ENCODE data around the gene BSN.
"Not testable (repeated sequence)": the region's sequence is repeated elsewhere in the genome, so short reads cannot be mapped to it uniquely, and the experiment has no call there.

Gene BSN

DNA sequence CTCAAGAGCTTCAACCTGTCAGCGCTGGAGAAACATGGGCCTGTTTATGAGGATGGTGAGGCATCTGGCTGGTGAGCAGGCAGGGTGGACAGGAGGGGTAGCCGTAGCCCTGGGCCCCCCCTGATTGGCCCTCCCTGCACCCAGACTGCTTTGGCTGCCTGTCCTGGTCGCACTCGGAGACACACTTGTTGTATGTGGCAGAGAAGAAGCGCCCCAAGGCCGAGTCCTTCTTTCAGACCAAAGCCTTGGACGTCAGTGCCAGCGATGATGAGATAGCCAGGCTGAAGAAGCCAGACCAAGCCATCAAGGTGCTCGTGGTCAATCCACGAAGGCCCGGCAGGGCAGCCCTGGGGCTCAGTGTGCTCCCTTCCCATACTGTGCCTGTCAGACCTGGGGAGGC lies 121.6 kb downstream of the BSN start:
- DNase-seq: no peak

DNA sequence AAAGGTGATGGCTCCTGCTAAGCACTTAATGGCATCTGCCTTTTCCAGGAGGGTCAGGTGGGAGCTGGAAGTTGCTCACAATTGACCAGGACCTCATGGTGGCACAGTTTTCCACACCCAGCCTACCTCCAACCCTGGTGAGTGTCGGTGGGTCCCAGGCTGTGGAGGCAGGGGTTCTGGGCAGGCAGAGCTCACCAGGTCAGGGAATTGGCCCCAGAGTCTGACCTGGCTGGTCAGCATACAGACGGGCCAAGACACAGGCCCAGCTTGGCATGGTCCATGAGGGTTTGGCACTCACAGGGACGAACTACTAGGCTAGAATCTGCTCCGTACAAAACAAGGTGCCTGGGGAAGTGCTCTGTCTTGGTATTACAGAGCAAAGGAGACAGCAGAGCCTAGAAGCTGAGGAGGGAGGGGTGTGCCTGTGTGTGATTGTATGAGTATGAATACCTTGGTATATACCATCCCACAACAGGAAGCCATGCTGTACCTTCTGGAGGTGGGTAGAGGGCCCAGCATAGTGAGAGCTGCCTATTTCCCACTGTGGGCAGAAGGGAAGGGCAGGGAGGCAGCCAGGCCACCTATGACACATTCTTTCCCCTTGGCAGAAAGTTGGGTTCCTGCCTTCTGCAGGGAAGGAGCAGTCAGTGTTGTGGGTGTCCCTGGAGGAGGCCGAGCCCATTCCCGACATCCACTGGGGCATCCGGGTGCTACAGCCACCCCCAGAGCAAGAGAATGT lies 126.4 kb downstream of the BSN start:
- no peak for DNase-seq

DNA sequence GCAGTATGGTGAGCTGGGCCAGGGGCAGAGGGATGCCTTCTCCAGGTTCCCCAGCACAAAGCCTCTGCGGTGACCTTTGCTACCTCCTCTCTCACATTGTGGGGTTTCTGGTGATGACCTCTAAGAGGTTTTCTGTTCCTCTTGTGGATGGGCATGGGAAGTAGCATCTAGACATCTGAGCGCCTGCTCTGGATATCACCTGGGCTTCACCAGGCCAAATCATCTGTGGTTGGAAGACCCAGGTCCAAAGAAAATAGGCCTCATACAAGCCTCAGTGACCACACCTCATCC lies 126.9 kb downstream of the BSN start:
- no peak for DNase-seq

DNA sequence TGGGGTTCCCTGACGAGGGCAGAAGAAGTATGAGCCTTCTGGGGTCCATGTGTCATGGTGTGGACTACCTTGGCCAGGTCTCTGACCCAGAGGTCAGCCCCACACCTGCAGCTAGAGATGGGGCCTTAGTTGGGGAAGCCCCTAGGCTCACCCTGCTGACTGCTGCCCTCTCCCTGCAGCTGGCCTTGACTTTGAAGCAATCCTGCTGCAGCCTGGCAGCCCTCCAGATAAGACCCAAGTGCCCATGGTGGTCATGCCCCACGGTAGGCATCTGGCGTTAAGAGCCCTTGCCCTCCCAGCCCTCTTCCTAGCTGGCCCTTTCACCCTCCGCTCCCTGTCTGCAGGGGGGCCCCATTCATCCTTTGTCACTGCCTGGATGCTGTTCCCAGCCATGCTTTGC lies 127.3 kb downstream of the BSN start:
- no peak for DNase-seq

- no peak for DNase-seq
These were observed 128.9 kb downstream of the BSN start for GRCh38 chr3:49683162-49683561.

DNA sequence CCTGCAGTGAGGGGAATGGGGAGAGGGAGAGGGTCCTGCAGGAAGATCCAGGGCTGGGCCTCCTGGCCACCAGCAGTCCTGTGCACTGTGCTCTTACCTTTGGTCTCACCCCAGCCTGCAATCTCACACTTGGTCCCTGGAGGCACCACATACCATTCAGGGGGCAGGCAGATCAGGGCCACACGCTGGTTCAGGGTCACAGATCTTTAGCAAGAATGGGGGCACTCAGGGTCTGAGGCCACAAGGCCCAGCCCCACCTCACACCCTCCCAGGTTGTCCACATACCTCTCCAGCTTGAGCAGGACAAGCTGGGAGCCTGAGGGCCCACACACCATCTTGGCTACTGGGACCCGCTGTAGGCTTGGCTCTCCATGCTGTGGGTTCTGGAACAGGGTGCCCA lies 130.2 kb downstream of the BSN start:
- DNase-seq: not testable (repeated sequence)

- DNase-seq: not testable (repeated sequence)
These were observed 130.8 kb downstream of the BSN start for GRCh38 chr3:49685103-49685502.

- DNase-seq: not testable (repeated sequence)
These were observed 131.6 kb downstream of the BSN start for GRCh38 chr3:49685846-49686245.

DNA sequence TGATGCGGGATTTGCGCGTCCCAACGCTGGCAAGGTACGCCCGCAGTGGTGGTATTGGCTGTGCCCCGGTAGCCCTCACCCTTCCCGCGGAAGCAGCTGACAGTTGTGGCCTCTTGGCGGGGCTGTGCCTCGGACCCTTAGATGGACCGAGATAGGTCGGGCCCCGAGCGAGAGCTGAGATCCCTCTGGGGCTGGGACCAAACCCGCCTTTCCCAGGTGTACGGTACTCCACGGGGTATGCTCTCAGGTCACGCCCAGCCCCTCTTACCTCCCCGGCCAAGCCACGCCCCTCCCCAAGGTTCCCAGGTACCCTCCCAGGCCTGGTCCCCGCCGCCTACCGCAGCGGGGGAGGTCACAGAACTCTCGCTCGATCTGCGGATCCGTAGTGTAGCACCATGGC lies 132.1 kb downstream of the BSN start:
- not testable (repeated sequence) for DNase-seq

DNA sequence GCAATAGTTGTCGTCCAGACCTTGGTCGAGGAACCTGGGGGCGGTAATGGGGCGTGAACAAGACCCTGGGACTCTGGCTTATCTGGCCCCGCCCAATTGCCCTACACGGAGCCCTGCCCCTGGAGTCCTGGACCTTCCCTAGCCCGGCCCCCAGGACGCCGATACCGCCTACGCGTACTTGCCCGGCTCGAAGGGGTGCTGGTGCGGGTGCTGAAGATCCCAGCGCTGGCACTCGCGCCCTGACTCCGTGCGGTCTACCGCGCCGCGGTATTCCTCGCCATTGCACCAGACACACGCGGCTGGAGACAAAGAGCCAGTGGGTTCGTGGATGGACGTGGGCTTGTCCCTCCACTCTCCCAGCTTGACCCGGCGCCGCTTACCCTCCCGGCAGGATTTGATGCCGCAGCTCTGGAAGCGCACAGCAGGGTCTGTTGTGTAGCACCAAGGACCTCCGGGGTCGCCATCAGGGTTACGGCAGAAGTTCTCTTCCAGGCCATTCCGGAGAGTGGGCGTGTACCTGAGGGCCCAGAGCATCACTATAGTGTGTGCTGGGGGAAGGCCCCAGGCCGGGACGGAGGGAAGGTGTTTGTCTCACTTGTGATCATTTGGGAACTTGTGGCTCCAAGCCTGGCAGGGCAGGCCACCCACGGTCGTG lies 132.6 kb downstream of the BSN start:
- DNase-seq: not testable (repeated sequence)

DNA sequence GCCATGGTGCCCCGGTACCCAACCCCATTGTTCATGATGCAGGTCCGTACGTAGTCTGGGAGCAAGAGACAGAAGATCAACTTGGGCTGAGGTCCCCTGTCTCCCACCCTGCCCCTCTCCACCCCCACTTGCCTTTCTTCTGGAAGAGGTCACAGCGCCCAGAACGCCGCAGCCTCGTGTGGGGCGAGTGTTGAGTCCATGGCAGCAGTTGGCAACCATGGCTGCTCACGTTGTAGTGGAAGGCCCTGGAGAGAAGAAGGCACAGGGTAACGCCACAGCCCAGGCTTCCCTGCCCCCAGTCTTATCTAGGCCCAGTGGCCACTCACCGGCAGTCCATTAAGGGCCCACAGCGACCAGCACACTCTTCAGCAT lies 133.1 kb downstream of the BSN start:
- not testable (repeated sequence) for DNase-seq

DNA sequence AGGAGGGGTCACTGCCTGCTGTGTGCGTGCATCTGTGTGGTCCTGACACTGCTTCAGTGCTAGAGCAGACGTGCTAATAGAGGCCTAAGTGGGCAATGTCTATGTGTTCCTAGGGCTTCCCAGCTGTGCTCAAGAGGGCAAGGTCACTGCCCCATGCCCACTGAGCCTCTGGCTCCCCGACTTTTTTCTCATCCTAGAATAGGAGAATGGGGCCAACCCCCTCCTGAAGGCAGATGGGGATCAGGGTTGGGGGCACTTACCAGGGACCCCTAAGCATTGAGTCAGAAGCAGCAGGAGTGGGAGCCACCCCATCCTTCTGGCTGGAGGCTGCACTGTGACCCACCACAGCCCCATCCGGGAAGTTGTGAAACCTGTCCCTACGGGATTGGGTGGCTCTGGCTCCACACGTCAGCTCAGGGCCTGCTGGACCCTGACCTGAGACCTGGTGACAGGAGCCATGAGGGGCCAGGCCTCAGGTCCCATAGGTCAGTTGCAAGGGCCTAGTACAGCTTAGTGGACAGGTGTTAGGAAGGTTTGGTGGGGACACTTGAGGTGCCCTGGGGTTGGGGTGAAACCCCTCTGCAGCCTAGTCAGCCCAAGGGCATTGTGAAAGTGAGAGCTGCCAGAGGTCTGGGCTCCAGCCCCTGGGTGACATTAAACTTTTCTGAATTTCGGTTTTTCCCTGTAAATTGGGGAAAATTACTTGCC lies 134.2 kb downstream of the BSN start:
- DNase-seq: not testable (repeated sequence)

DNA sequence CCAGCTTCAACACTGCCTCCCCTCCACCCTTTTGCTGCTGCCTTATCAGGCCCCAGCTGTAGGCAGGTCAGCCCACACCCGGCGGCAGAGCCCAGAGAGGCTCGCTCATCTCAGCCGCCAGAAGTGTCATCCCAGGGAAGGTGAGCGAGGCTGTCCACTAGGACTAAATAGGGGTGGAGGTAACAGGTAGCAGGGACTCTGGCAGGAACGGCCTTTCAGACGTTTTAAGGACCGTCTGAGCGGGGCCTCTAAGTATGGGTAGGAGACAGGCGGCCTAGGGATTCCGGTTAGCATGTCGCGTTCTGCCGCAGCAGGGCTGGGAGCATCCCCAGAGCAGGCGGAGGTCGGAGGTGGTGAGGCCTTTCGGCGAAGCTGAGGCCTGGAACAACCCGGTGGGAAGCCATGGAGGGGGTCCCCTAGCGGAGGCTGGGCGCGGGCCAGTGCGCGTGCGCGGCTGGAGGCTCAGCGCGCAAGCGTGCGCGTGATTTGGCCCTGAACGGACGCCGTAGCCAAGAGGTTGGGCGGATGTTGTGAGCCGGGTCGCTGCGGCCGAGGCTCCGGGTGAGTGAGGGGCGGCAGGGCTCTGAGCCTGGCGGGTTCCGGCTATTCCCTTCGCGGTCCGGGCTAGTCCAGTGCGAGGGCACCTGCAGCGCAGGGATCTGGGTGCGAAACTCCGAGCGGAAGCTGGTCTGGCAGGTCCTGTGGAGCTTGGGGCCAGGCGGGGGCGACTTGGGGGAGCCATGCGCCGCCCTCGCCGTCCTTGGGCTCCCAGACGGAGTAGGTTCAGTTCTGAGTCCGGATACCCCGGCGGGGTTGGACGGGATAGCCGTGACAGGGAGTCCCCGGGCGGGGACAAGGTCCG lies 135.0 kb downstream of the BSN start, which contains the start of the genes MST1 and RNF123:
MST1 (minus strand) TSS at position 429 of the 862 bp plus-strand sequence. CDS start 783 bp downstream, outside the sequence.
RNF123 (plus strand) TSS at position 512 of the 862 bp plus-strand sequence. CDS start 1,609 bp downstream, outside the sequence.
- no peak for DNase-seq

DNA sequence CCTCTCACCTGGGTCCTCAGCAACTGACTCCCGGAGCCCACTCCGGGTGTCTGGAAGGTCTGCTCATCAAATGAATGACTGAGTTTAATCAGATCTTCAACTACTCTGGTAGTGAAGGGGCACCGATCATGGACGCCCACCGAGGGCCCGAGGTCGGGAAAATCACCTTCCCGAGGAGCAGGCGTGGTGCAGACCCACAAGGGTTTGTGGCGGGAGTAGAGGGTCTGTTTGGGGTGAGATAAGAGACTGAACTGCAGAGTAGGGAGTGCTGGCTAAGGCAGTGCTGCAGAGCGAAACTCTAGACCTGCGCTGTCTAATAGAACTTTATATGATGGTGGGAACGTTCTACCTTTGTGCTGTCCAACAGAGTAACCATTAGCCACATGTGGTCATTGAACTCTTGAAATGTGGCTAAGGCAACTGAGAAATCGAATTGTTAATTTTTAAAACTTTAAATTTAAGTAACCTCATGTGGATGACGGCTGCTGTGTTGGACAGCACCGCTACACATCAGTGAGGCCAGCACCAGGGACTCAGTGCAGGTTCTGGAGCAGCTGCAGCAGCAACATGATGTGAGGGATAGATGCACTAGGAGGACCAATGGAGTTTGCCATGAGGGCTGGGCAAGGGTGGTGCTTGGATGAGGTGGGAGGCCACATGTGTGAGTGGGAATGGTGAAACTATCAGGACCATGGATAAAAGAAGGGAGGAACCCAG lies 135.8 kb downstream of the BSN start:
- DNase-seq: not testable (repeated sequence)

DNA sequence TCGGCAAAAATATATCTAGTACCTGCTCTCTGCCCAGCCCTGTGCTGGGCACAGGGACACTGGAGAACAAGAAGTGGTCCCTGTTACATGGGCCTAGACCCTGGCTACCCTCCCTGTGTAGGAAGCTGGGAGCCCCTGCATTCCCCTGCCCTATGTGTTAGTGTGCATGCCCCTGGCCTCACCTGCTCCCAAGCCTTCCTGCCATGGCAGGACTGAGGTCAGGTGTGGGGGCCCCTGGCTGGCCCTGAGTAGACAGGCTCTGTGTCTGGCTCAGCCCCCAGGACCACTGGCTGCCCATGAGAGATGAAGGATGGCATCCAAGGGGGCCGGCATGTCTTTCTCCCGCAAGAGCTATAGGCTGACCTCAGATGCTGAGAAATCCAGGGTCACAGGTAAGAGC lies 136.6 kb downstream of the BSN start:
- DNase-seq: not testable (repeated sequence)

GRCh38 chr3:49691481-49691880 lies 137.2 kb downstream of the BSN start:
- not testable (repeated sequence) for DNase-seq

GRCh38 chr3:49694409-49695070 lies 140.3 kb downstream of the BSN start:
- not testable (repeated sequence) for DNase-seq

DNA sequence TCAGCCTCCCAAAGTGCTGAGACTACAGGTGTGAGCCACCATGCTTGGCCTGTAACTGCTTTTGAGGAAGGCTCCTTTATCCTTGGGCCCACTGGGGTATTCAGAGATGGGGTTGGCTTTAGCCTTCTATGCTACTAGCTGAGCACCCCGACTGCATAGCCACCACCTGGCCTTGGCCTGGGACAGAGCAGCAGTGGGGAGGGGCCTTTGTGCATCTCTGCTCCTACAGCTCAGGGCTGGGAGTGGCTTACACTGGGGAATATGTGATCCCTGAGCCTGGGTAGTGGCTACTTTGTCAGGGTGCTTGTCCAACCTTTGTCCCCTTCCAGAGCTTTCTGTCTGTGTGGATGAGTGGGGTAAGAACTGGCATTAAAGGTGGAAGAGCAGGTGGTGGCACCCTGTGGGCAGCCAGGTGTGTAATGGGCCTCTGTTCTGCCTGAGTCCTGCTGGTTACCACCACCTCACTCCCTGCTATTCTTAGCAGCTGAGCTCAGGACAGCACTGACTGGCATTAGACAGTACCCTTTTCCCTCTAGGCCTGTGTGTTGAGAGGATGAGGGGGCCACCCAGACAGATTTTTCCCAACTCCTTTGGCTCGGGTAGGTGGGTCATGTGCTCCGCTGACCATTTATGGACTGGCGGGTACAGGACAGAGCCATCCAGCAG lies 141.2 kb downstream of the BSN start:
- not testable (repeated sequence) for DNase-seq

GRCh38 chr3:49699281-49699979 lies 145.2 kb downstream of the BSN start:
- DNase-seq: no peak

- no peak for DNase-seq
These were observed 145.7 kb downstream of the BSN start for GRCh38 chr3:49700014-49700413.
